ENCODE measurements around the gene DUSP15. TPM values are rescaled to one million over a fixed set of nuclear protein-coding genes. Genes with fewer than 3 reads are reported as not detected.

Gene DUSP15
- total and polyA plus RNA-seq, 2 of the 8 experiments (the other 6 are each of a cell fraction or from before 2014, with no cell fraction given), result 0.91 to 3.2 TPM

DNA sequence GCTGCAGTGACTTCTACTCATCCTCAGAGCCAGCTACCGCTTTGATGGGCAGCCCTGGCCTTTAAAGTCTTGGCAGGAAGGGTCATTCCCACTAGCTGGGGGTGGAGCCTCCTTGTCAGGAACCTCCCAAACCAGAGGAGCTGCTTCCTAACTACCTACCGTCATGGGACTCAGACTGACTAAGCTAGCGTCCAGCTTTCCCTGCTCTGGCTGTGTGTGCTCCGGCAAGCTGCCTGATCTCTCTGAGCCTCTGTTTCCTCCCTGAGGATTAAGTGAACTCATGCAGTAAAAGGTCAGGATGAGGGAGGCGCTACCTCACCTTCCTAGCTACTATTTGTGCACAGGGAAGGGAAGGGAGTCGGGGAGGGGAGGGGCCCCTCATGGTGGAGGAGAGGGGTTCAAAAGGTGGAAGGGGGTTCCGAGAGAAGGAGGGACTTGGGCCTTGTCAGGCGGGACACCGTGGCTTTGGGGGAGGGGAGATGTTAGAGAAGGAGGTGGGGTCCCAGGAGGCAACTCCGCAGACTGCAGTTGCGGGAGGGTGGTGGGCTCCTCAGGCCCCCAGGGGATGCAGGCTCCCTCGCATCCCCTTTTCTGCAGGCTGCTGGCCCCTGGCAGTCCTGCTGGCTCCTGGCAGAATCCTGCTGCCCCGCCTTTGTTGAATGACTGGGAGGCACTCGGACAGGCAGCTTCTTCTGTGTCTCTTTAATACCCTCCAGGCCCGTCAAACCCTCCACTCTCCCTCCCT, 9.8 kb downstream of the DUSP15 start (continued):
- TF ChIP-seq, protein P1, sequence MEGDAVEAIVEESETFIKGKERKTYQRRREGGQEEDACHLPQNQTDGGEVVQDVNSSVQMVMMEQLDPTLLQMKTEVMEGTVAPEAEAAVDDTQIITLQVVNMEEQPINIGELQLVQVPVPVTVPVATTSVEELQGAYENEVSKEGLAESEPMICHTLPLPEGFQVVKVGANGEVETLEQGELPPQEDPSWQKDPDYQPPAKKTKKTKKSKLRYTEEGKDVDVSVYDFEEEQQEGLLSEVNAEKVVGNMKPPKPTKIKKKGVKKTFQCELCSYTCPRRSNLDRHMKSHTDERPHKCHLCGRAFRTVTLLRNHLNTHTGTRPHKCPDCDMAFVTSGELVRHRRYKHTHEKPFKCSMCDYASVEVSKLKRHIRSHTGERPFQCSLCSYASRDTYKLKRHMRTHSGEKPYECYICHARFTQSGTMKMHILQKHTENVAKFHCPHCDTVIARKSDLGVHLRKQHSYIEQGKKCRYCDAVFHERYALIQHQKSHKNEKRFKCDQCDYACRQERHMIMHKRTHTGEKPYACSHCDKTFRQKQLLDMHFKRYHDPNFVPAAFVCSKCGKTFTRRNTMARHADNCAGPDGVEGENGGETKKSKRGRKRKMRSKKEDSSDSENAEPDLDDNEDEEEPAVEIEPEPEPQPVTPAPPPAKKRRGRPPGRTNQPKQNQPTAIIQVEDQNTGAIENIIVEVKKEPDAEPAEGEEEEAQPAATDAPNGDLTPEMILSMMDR (IDR thresholded peaks at IDR 0.05; ENCODE audit: control extremely low read depth in 1 of 3, insufficient read depth in 1 of 3, low read depth in 1 of 3, low read length in 3 of 3), result peak in 1 of 3 experiments; percentile 11; a peak in 1 of 4 replicates
- no peak for TF ChIP-seq MAFK (IDR thresholded peaks at IDR 0.05; ENCODE audit: low read depth, low read length)

Data from H1 (cell line).